ENCODE data around the gene RASSF1. TPM values are rescaled to one million over a fixed set of nuclear protein-coding genes. Genes with fewer than 3 reads are reported as not detected.

RASSF1 gene
- total RNA-seq, 1 experiment from 2014 or later: 17.4 TPM

DNA sequence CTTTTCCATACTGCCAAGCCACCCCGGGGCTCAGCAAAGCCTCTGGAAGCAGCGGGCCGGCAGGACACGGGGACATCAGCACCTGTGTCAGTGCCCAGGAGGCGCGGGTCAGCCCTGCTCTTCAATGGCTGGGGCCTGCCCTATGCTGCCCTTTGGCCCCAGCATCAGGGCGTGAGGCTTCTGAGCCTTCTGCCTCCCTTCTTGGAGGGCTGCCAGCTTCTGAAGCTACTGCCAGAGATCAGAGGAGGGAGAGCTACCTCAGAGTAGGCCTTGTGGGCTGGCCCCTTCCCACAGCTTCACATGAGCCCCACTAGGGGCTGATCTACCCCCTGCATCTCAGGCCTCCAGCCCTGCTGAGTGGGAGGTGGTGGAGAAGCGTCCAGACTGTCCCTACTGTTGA lies 31.7 kb upstream of the RASSF1 start:
- Histone ChIP-seq H3K9me3 (ENCODE audit: control insufficient read depth, insufficient read depth, low read depth, low read length) (no peaks in the 10 kb centered on the region), H3K4me1 (ENCODE audit: control insufficient read depth, insufficient read depth, low read length) (no peaks in the 10 kb centered on the region; the same call in 1 of the 2 replicates), H3K36me3 (ENCODE audit: control insufficient read depth, insufficient read depth, low read length) (no peaks in the 10 kb centered on the region), H3K27me3 (ENCODE audit: control insufficient read depth, insufficient read depth, low read length) (no peaks in the 10 kb centered on the region), H3K27ac (ENCODE audit: low read length) (no peak overlapping the region), H3K4me3 (ENCODE audit: low read depth in 2 of 2, low read length in 2 of 2) (no peak overlapping the region)
- intact Hi-C loops (cut with micrococcal nuclease; ENCODE audit: unreplicated experiment): loop anchor here (10.0 kb wide), 1 partner anchor 172 kb away; no protein-coding TSS in a partner anchor
- no TSS peak for BruUV-seq (replicated peaks)
- CTCF ChIA-PET: no interaction called here
- DNase-seq (ENCODE audit: low read depth, low spot score) (no peak), ATAC-seq (no peak)
- in situ Hi-C loops (cut with HindIII; ENCODE audit: low pct_unique_long_range_greater_than_20kb, low sequenced_read_pairs): no loop called here
- TF ChIP-seq, protein P1, sequence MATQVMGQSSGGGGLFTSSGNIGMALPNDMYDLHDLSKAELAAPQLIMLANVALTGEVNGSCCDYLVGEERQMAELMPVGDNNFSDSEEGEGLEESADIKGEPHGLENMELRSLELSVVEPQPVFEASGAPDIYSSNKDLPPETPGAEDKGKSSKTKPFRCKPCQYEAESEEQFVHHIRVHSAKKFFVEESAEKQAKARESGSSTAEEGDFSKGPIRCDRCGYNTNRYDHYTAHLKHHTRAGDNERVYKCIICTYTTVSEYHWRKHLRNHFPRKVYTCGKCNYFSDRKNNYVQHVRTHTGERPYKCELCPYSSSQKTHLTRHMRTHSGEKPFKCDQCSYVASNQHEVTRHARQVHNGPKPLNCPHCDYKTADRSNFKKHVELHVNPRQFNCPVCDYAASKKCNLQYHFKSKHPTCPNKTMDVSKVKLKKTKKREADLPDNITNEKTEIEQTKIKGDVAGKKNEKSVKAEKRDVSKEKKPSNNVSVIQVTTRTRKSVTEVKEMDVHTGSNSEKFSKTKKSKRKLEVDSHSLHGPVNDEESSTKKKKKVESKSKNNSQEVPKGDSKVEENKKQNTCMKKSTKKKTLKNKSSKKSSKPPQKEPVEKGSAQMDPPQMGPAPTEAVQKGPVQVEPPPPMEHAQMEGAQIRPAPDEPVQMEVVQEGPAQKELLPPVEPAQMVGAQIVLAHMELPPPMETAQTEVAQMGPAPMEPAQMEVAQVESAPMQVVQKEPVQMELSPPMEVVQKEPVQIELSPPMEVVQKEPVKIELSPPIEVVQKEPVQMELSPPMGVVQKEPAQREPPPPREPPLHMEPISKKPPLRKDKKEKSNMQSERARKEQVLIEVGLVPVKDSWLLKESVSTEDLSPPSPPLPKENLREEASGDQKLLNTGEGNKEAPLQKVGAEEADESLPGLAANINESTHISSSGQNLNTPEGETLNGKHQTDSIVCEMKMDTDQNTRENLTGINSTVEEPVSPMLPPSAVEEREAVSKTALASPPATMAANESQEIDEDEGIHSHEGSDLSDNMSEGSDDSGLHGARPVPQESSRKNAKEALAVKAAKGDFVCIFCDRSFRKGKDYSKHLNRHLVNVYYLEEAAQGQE (IDR thresholded peaks at IDR 0.05; ENCODE audit: insufficient read depth in 1 of 2, low read depth in 2 of 2, low read length in 1 of 2): no peak
- no peak for TF ChIP-seq POLR2AphosphoS5 (IDR thresholded peaks at IDR 0.05; ENCODE audit: low read depth, low read length)
- no peak for TF ChIP-seq TCF7L2 (IDR thresholded peaks at IDR 0.05; ENCODE audit: low read depth, low read length)
- TF ChIP-seq, protein P2, sequence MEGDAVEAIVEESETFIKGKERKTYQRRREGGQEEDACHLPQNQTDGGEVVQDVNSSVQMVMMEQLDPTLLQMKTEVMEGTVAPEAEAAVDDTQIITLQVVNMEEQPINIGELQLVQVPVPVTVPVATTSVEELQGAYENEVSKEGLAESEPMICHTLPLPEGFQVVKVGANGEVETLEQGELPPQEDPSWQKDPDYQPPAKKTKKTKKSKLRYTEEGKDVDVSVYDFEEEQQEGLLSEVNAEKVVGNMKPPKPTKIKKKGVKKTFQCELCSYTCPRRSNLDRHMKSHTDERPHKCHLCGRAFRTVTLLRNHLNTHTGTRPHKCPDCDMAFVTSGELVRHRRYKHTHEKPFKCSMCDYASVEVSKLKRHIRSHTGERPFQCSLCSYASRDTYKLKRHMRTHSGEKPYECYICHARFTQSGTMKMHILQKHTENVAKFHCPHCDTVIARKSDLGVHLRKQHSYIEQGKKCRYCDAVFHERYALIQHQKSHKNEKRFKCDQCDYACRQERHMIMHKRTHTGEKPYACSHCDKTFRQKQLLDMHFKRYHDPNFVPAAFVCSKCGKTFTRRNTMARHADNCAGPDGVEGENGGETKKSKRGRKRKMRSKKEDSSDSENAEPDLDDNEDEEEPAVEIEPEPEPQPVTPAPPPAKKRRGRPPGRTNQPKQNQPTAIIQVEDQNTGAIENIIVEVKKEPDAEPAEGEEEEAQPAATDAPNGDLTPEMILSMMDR (IDR thresholded peaks at IDR 0.05): no peak
- POLR2A ChIA-PET: no interaction called here

DNA sequence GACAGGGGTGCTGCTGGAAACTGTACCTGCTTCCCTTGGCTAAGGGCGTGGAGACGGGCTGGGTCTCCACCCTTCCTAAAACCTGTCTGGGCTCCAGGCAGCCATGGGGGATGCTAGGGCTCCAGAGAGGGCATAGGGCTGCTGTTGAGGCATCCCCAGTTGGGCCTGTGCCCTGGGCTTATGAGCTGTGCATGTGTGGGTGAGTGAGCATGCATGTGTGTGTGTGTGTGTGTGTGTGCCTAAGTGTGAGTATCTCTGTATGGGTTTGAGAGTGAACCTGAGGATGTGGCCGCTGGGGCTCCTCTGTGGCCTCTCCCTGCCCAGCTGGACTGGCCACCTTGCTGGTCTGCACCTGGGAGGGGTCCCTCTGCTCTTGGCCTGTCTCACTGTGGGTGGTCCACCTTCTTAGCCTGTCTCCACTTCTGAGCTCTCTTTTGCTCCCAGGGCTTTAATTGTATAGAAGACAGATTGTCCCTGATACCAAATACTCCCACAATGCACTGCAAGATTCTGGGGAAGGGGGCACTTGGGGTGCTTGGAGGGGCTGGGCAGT lies 30.6 kb upstream of the RASSF1 start:
- ATAC-seq (no peak), DNase-seq (ENCODE audit: low read depth, low spot score) (no peak)
- CTCF ChIA-PET: interaction anchor here (1.0 kb wide), 1 partner anchor 171 kb away, joined by 4 read pairs; no protein-coding TSS in a partner anchor
- Histone ChIP-seq H3K27me3 (ENCODE audit: control insufficient read depth, insufficient read depth, low read length) (no peaks in the 10 kb centered on the region), H3K4me3 (ENCODE audit: low read depth in 2 of 2, low read length in 2 of 2) (no peak overlapping the region), H3K9me3 (ENCODE audit: control insufficient read depth, insufficient read depth, low read depth, low read length) (no peaks in the 10 kb centered on the region), H3K4me1 (ENCODE audit: control insufficient read depth, insufficient read depth, low read length) (no peaks in the 10 kb centered on the region; the same call in 1 of the 2 replicates), H3K27ac (ENCODE audit: low read length) (no peak overlapping the region), H3K36me3 (ENCODE audit: control insufficient read depth, insufficient read depth, low read length) (no peaks in the 10 kb centered on the region)
- intact Hi-C loops (cut with micrococcal nuclease; ENCODE audit: unreplicated experiment) (loop anchor here (10.0 kb wide), 1 partner anchor 174 kb away; no protein-coding TSS in a partner anchor), in situ Hi-C loops (cut with HindIII; ENCODE audit: low pct_unique_long_range_greater_than_20kb, low sequenced_read_pairs) (no loop called here)
- TF ChIP-seq SIN3A (IDR thresholded peaks at IDR 0.05; ENCODE audit: borderline replicate concordance, insufficient read depth, low read depth, low read length) (no peak), POLR2AphosphoS5 (IDR thresholded peaks at IDR 0.05; ENCODE audit: low read depth, low read length) (no peak), TCF7L2 (IDR thresholded peaks at IDR 0.05; ENCODE audit: low read depth, low read length) (no peak)
- TF ChIP-seq, protein P1 (IDR thresholded peaks at IDR 0.05; ENCODE audit: insufficient read depth in 1 of 2, low read depth in 2 of 2, low read length in 1 of 2): no peak
- TF ChIP-seq, protein P2 (IDR thresholded peaks at IDR 0.05): no peak
- no TSS peak for BruUV-seq (replicated peaks)
- POLR2A ChIA-PET: interaction anchor here (0.6 kb wide), 1 partner anchor 32 kb away, joined by 14 read pairs; no protein-coding TSS in a partner anchor

Measured in Panc1 (cell line).